Vagina (tissue), 2 donors: ENCODE results near the gene CLUH.

Experiments
- POLR2A ChIP-seq, 2 donors: fragments of 450-650 bp; IDR thresholded peaks; one replicate each; pipeline ENCODE4 v1.6.1; 2017; ENCODE audit warnings: antibody characterized with exemption in 2 of 2, mild to moderate bottlenecking in 2 of 2, moderate library complexity in 2 of 2
- POLR2AphosphoS5 ChIP-seq, 2 donors: sonication (generic); formaldehyde crosslinking; IDR thresholded peaks; one replicate each; pipeline ENCODE4 v1.9.0; 2017; ENCODE audit warnings: antibody characterized with exemption in 2 of 2, mild to moderate bottlenecking in 2 of 2, low read depth in 1 of 2; ENCODE audit not compliant: insufficient read depth in 1 of 2
- TF ChIP-seq, protein P1 (sequence below), 3 experiments: fragments of 450-650 bp in 2 of 3; fragments of 200-600 bp in 1 of 3; sonication (generic) in 1 of 3; IDR thresholded peaks; one replicate each; pipeline ENCODE4 v1.5.1; 2017 to 2019; ENCODE audit warnings: antibody characterized with exemption in 3 of 3, mild to moderate bottlenecking in 2 of 3, moderate library complexity in 2 of 3

DNA sequence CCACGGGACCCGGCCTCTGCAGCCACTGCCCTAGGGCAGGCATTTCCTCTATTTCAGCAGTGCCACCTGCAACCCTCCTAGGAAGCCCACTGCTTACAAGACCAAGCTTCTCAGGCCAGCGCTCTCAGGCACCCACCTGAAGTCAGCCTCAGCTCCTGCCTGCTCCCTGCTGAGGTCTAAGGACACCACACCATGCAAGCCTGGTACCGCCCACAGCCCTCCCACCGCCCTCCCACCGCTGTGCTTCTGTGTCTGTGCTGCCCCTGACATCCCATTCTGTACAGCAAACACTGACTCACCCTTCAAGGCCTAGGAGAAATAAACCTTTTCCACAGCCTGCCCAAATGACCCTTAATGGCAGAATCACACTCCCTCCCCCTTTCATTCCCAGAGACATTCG is 6.3 kb downstream of the CLUH start:
- no peak for TF ChIP-seq POLR2A (IDR thresholded peaks at IDR 0.05)
- TF ChIP-seq, protein P1, sequence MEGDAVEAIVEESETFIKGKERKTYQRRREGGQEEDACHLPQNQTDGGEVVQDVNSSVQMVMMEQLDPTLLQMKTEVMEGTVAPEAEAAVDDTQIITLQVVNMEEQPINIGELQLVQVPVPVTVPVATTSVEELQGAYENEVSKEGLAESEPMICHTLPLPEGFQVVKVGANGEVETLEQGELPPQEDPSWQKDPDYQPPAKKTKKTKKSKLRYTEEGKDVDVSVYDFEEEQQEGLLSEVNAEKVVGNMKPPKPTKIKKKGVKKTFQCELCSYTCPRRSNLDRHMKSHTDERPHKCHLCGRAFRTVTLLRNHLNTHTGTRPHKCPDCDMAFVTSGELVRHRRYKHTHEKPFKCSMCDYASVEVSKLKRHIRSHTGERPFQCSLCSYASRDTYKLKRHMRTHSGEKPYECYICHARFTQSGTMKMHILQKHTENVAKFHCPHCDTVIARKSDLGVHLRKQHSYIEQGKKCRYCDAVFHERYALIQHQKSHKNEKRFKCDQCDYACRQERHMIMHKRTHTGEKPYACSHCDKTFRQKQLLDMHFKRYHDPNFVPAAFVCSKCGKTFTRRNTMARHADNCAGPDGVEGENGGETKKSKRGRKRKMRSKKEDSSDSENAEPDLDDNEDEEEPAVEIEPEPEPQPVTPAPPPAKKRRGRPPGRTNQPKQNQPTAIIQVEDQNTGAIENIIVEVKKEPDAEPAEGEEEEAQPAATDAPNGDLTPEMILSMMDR (IDR thresholded peaks at IDR 0.05): no peak
- no peak for TF ChIP-seq POLR2AphosphoS5 (IDR thresholded peaks at IDR 0.05; ENCODE audit: insufficient read depth in 1 of 2, low read depth in 1 of 2)
